HG02610 (cell line): Measurements from ENCODE around the gene TRA2B.
A peak's percentile ranks its signal among the peaks of the same experiment; 100 is the strongest.

Experiments used
- ATAC-seq: cut with Tn5 transposase; IDR thresholded peaks from one replicate; pipeline ENCODE4 v1.9.1; 2021; ENCODE audit warnings: mild to moderate bottlenecking, moderate library complexity; ENCODE audit not compliant: unreplicated experiment

TRA2B gene

GRCh38 chr3:185954366-185954723 is 16.5 kb upstream of the TRA2B start:
- ATAC-seq: no peak

- ATAC-seq: no peak
These were observed 12.9 kb upstream of the TRA2B start for GRCh38 chr3:185950728-185951127.

GRCh38 chr3:185949515-185949914 is 11.7 kb upstream of the TRA2B start:
- no peak for ATAC-seq

GRCh38 chr3:185948292-185948691 is 10.5 kb upstream of the TRA2B start:
- no peak for ATAC-seq

- ATAC-seq: no peak
These were observed 5.9 kb upstream of the TRA2B start for GRCh38 chr3:185943760-185944106.

GRCh38 chr3:185942907-185943759 is 5.3 kb upstream of the TRA2B start:
- ATAC-seq: peak; percentile 80

GRCh38 chr3:185942396-185942795 is 4.6 kb upstream of the TRA2B start:
- no peak for ATAC-seq

GRCh38 chr3:185940951-185941350 is 3.1 kb upstream of the TRA2B start:
- ATAC-seq: no peak

- ATAC-seq: no peak
These were observed 1.9 kb upstream of the TRA2B start for GRCh38 chr3:185939721-185940120.

- peak; percentile 42 for ATAC-seq
These were observed 763 bp downstream of the TRA2B start for GRCh38 chr3:185936814-185937688.

GRCh38 chr3:185936273-185936629 is 1.6 kb downstream of the TRA2B start:
- ATAC-seq: no peak

- no peak for ATAC-seq
These were observed 2.1 kb downstream of the TRA2B start for GRCh38 chr3:185935465-185936272.

- no peak for ATAC-seq
These were observed 2.9 kb downstream of the TRA2B start for GRCh38 chr3:185934767-185935464.

GRCh38 chr3:185934174-185934557 is 3.6 kb downstream of the TRA2B start:
- ATAC-seq: no peak

- ATAC-seq: no peak
These were observed 4.2 kb downstream of the TRA2B start for GRCh38 chr3:185933374-185934173.

GRCh38 chr3:185931777-185932612 is 5.8 kb downstream of the TRA2B start:
- no peak for ATAC-seq

GRCh38 chr3:185930393-185931107 is 7.3 kb downstream of the TRA2B start:
- ATAC-seq: no peak
